Left ventricle myocardium inferior (tissue), 1 donor: ENCODE measurements around the gene ALCAM. TPM values are rescaled to one million over a fixed set of nuclear protein-coding genes. Genes with fewer than 3 reads are reported as not detected.

Experiments
- DNase-seq: peaks from one replicate; pipeline ENCODE4 v3.0.0-alpha.2; 2020
- H3K27ac ChIP-seq: fragments of 200-600 bp; replicated peaks from 2 replicates; pipeline ENCODE4 v1.8.0; 2021
- H3K27me3 ChIP-seq: fragments of 200-600 bp; 2 replicates; pipeline ENCODE4 v1.8.0; 2021; ENCODE audit warnings: low read depth
- H3K36me3 ChIP-seq: fragments of 200-600 bp; 2 replicates; pipeline ENCODE4 v1.8.0; 2021
- H3K4me1 ChIP-seq: fragments of 200-600 bp; 2 replicates; pipeline ENCODE4 v1.8.0; 2021
- H3K4me3 ChIP-seq: fragments of 200-600 bp; 2 replicates; pipeline ENCODE4 v1.8.0; 2021; ENCODE audit warnings: mild to moderate bottlenecking, moderate library complexity
- H3K9me3 ChIP-seq: fragments of 200-600 bp; replicated peaks from 2 replicates; pipeline ENCODE4 v1.8.0; 2021
- intact Hi-C: fragments of 100-400 bp; cut with micrococcal nuclease; formaldehyde crosslinking; loops from one replicate; pipeline ENCODE4 v1.11.0; 2022
- total RNA-seq: library from RNA; stranded (reverse); fragmentation: NEBNext Ultra II Directional; extraction: Animal tissue kit (Norgen Biotek cat#: 25700); gene quantifications from one replicate; pipeline ENCODE4 v1.2.1, GENCODE V29; 2021
- TF ChIP-seq, protein P1 (sequence below): fragments of 200-600 bp; IDR thresholded peaks from 2 replicates; pipeline ENCODE4 v1.8.0; 2021; ENCODE audit warnings: antibody characterized with exemption, mild to moderate bottlenecking, borderline replicate concordance
- donor health status: DM: no; HTN: yes; CAD: no; lungs with severe emphysema.

The ALCAM gene
- total RNA-seq, 1 donor from 2014 or later, result 3.7 TPM

- Histone ChIP-seq H3K9me3 (no peaks in the 10 kb centered on the region), H3K4me1 (no peaks in the 10 kb centered on the region), H3K27me3 (no peaks in the 10 kb centered on the region), H3K27ac (no peak overlapping the region), H3K36me3 (no peaks in the 10 kb centered on the region), H3K4me3 (no peak overlapping the region)
- intact Hi-C loops, result no loop called here
- TF ChIP-seq, protein P1, sequence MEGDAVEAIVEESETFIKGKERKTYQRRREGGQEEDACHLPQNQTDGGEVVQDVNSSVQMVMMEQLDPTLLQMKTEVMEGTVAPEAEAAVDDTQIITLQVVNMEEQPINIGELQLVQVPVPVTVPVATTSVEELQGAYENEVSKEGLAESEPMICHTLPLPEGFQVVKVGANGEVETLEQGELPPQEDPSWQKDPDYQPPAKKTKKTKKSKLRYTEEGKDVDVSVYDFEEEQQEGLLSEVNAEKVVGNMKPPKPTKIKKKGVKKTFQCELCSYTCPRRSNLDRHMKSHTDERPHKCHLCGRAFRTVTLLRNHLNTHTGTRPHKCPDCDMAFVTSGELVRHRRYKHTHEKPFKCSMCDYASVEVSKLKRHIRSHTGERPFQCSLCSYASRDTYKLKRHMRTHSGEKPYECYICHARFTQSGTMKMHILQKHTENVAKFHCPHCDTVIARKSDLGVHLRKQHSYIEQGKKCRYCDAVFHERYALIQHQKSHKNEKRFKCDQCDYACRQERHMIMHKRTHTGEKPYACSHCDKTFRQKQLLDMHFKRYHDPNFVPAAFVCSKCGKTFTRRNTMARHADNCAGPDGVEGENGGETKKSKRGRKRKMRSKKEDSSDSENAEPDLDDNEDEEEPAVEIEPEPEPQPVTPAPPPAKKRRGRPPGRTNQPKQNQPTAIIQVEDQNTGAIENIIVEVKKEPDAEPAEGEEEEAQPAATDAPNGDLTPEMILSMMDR, result no peak
- DNase-seq, result no peak
Measured at GRCh38 chr3:105504440-105504951, 137.8 kb downstream of the ALCAM start.

DNA sequence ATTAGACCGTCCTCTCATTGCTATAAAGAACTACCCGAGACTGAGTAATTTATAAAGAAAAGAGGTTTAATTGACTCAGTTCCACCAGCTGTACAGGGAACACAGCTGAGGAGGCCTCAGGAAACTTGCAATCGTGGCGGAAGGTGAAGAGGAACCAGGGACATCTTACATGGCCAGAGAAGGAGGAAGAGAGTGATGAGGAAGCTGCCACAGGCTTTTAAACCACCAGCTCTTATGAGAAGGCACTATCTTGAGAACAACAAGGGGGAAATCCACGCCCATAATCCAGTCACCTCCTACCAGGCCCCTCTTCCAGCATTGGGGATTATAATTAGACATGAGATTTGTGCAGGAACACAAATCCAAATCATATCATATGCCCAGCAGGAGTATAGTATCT is 138.5 kb downstream of the ALCAM start:
- no peaks in the 10 kb centered on the region for H3K27me3 ChIP-seq
- DNase-seq, result no peak
- intact Hi-C loops, result no loop called here
- H3K36me3 ChIP-seq, result no peaks in the 10 kb centered on the region
- H3K27ac ChIP-seq, result no peak overlapping the region
- no peaks in the 10 kb centered on the region for H3K4me1 ChIP-seq
- H3K9me3 ChIP-seq, result no peaks in the 10 kb centered on the region
- H3K4me3 ChIP-seq, result no peak overlapping the region
- TF ChIP-seq, protein P1, result no peak

GRCh38 chr3:105511031-105511430 is 144.3 kb downstream of the ALCAM start:
- H3K9me3 ChIP-seq, result no peaks in the 10 kb centered on the region
- no peak overlapping the region for H3K27ac ChIP-seq
- H3K36me3 ChIP-seq, result no peaks in the 10 kb centered on the region
- no peak for DNase-seq
- H3K4me1 ChIP-seq, result no peaks in the 10 kb centered on the region
- H3K4me3 ChIP-seq, result no peak overlapping the region
- H3K27me3 ChIP-seq, result no peaks in the 10 kb centered on the region
- intact Hi-C loops, result no loop called here
- TF ChIP-seq, protein P1, result no peak

- Histone ChIP-seq H3K36me3 (no peaks in the 10 kb centered on the region), H3K9me3 (no peaks in the 10 kb centered on the region), H3K27me3 (no peaks in the 10 kb centered on the region), H3K4me3 (no peak overlapping the region), H3K27ac (no peak overlapping the region), H3K4me1 (no peaks in the 10 kb centered on the region)
- intact Hi-C loops, result no loop called here
- DNase-seq, result no peak
- TF ChIP-seq, protein P1, result no peak
Measured at GRCh38 chr3:105512061-105512460, 145.4 kb downstream of the ALCAM start.

DNA sequence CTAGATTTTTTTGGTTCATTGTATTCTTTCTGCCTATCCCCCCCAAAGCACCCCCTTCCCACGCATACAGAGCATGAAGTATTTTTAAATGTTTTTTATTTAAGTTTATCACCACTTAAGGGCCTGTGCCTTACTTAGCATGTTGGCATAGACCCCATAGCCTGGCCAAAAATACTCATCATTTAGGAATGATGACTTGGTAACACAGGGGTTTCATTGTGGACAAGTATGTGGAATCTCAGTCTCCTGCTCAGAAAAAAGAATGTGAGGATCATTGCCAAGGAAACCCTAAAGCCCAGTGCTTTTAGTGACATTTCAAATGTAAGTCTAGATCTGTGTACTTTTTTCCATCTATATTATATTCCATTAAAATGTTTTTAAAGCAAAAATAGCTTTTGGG is 146.3 kb downstream of the ALCAM start:
- H3K36me3 ChIP-seq, result no peaks in the 10 kb centered on the region
- intact Hi-C loops, result no loop called here
- TF ChIP-seq, protein P1, result no peak
- no peaks in the 10 kb centered on the region for H3K4me1 ChIP-seq
- H3K9me3 ChIP-seq, result no peaks in the 10 kb centered on the region
- no peaks in the 10 kb centered on the region for H3K27me3 ChIP-seq
- H3K27ac ChIP-seq, result no peak overlapping the region
- DNase-seq, result no peak
- no peak overlapping the region for H3K4me3 ChIP-seq
